NK-92 (cell line): ENCODE data around the gene ALDH3B2.
"Not testable (repeated sequence)": the region's sequence is repeated elsewhere in the genome, so short reads cannot be mapped to it uniquely, and the experiment has no call there.

ENCODE experiments used
- DNase-seq: peaks from one replicate; lab custom pipeline; 2025; ENCODE audit not compliant: unreplicated experiment; lab: John Stamatoyannopoulos, UW

ALDH3B2 gene

GRCh38 chr11:67674442-67674871, at the start of gene ALDH3B2:
TSS of gene ALDH3B2 (minus strand) at chr11:67674623. CDS start at chr11:67666935, 7,688 bp downstream.
- DNase-seq: no peak

- DNase-seq: not testable (repeated sequence)
These were observed 48.6 kb upstream of the ALDH3B2 start for GRCh38 chr11:67723036-67723435.

GRCh38 chr11:67716226-67716625, 41.8 kb upstream of the ALDH3B2 start:
- not testable (repeated sequence) for DNase-seq

- not testable (repeated sequence) for DNase-seq
These were observed 41.4 kb upstream of the ALDH3B2 start for GRCh38 chr11:67715801-67716200.

GRCh38 chr11:67713892-67714509, 39.6 kb upstream of the ALDH3B2 start:
- not testable (repeated sequence) for DNase-seq

GRCh38 chr11:67711676-67712075, 37.3 kb upstream of the ALDH3B2 start:
- DNase-seq: not testable (repeated sequence)

GRCh38 chr11:67711212-67711611, 36.8 kb upstream of the ALDH3B2 start:
- not testable (repeated sequence) for DNase-seq

GRCh38 chr11:67709806-67710205, 35.4 kb upstream of the ALDH3B2 start:
- not testable (repeated sequence) for DNase-seq

- no peak for DNase-seq
These were observed 30.8 kb upstream of the ALDH3B2 start for GRCh38 chr11:67705264-67705663.

GRCh38 chr11:67704524-67704923, 30.1 kb upstream of the ALDH3B2 start:
- DNase-seq: no peak

- DNase-seq: not testable (repeated sequence)
These were observed 29.3 kb upstream of the ALDH3B2 start for GRCh38 chr11:67703709-67704108.

GRCh38 chr11:67700548-67701262, 26.3 kb upstream of the ALDH3B2 start:
- DNase-seq: no peak

GRCh38 chr11:67700141-67700540, 25.7 kb upstream of the ALDH3B2 start:
- DNase-seq: no peak

- no peak for DNase-seq
These were observed 25.1 kb upstream of the ALDH3B2 start for GRCh38 chr11:67699521-67699920.

- no peak for DNase-seq
These were observed 23.8 kb upstream of the ALDH3B2 start for GRCh38 chr11:67698247-67698646.

GRCh38 chr11:67697846-67698245, 23.4 kb upstream of the ALDH3B2 start:
- DNase-seq: no peak

- DNase-seq: no peak
These were observed 22.6 kb upstream of the ALDH3B2 start for GRCh38 chr11:67696998-67697397.

- DNase-seq: no peak
These were observed 21.2 kb upstream of the ALDH3B2 start for GRCh38 chr11:67695606-67696005.

- no peak for DNase-seq
These were observed 20.6 kb upstream of the ALDH3B2 start for GRCh38 chr11:67694875-67695555.

GRCh38 chr11:67691149-67691548, 16.7 kb upstream of the ALDH3B2 start:
- DNase-seq: no peak

- no peak for DNase-seq
These were observed 14.8 kb upstream of the ALDH3B2 start for GRCh38 chr11:67689178-67689577.

GRCh38 chr11:67687986-67688385, 13.6 kb upstream of the ALDH3B2 start:
- DNase-seq: no peak
